IMR-90 (cell line): Measurements from ENCODE around the gene CDC42BPA. TPM values are rescaled to one million over a fixed set of nuclear protein-coding genes. Genes with fewer than 3 reads are reported as not detected.

Source experiments
- ATAC-seq: fragments of 200-7000 bp; cut with Tn5 transposase; 2 replicates; pipeline ENCODE4 v1.9.1; 2020; ENCODE audit warnings: low read depth, mild to moderate bottlenecking, moderate library complexity
- BruUV-seq: library from RNA; stranded (reverse); fragments of 400-500 nt; replicated peaks from 2 replicates; lab custom pipeline; 2021; lab: Mats Ljungman, UMichigan
- CTCF ChIA-PET: fragments of 300-600 bp; formaldehyde crosslinking; extraction: SDS; loops from one replicate; lab custom pipeline; 2021; ENCODE audit warnings: antibody characterized with exemption; lab: Yijun Ruan, JAX
- POLR2A ChIA-PET: fragments of 300-600 bp; sonication (Branson Sonifier 250); formaldehyde crosslinking; loops from one replicate; lab custom pipeline; 2022; ENCODE audit warnings: antibody characterized with exemption; ENCODE audit not compliant: unreplicated experiment; lab: Charles Lee
- DNase-seq: peaks from one replicate; pipeline ENCODE4 v3.0.0; 2013
- H2AFZ ChIP-seq: replicated peaks from 2 replicates; pipeline ENCODE3; 2013; ENCODE audit warnings: low read length, mild to moderate bottlenecking; ENCODE audit not compliant: poor library complexity
- H2AK5ac ChIP-seq: 2 replicates; pipeline ENCODE4 v1.6.1; 2013; ENCODE audit warnings: low read depth, low read length, inconsistent platforms
- H2AK9ac ChIP-seq: replicated peaks from 2 replicates; pipeline ENCODE3; 2013; ENCODE audit warnings: mild to moderate bottlenecking, low read depth, low read length, moderate library complexity; ENCODE audit not compliant: poor library complexity
- H2BK120ac ChIP-seq: 2 replicates; pipeline ENCODE4 v1.6.1; 2013; ENCODE audit warnings: low read depth, low read length, inconsistent platforms
- H2BK15ac ChIP-seq: 3 replicates; pipeline ENCODE4 v1.6.1; 2013; ENCODE audit warnings: low read depth, low read length, inconsistent platforms
- H2BK20ac ChIP-seq: 2 replicates; pipeline ENCODE4 v1.6.1; 2013; ENCODE audit warnings: low read depth, mild to moderate bottlenecking, inconsistent platforms, low read length, moderate library complexity
- H2BK5ac ChIP-seq: 2 replicates; pipeline ENCODE4 v1.6.1; 2013; ENCODE audit warnings: mild to moderate bottlenecking, low read depth, low read length, inconsistent platforms; ENCODE audit not compliant: poor library complexity, severe bottlenecking
- H3K14ac ChIP-seq: replicated peaks from 2 replicates; pipeline ENCODE4 v1.6.1; 2013; ENCODE audit warnings: low read depth, low read length, inconsistent platforms
- H3K18ac ChIP-seq: 2 replicates; pipeline ENCODE4 v1.6.1; 2013; ENCODE audit warnings: low read depth, low read length, control low read depth
- H3K23ac ChIP-seq: 2 replicates; pipeline ENCODE4 v1.6.1; 2013; ENCODE audit warnings: low read depth, low read length, inconsistent platforms
- H3K27ac ChIP-seq: 2 replicates; pipeline ENCODE4 v1.5.1; 2013; ENCODE audit warnings: mild to moderate bottlenecking, control low read depth, low read length; ENCODE audit not compliant: insufficient read depth
- H3K27me3 ChIP-seq: 2 replicates; pipeline ENCODE4 v1.6.1; 2013; ENCODE audit warnings: low read length; ENCODE audit not compliant: control insufficient read depth, insufficient read depth
- H3K36me3 ChIP-seq: 2 replicates; pipeline ENCODE4 v1.6.1; 2013; ENCODE audit warnings: low read length, mixed read lengths; ENCODE audit not compliant: control insufficient read depth, insufficient read depth
- H3K4ac ChIP-seq: 2 replicates; pipeline ENCODE4 v1.6.1; 2013; ENCODE audit warnings: low read depth, low read length, inconsistent platforms
- H3K4me1 ChIP-seq: 2 replicates; pipeline ENCODE4 v1.6.1; 2013; ENCODE audit warnings: low read length, mixed read lengths; ENCODE audit not compliant: control insufficient read depth, insufficient read depth
- H3K4me2 ChIP-seq: 2 replicates; pipeline ENCODE4 v1.6.1; 2013; ENCODE audit warnings: low read depth, mild to moderate bottlenecking, control low read depth, low read length, moderate library complexity
- H3K4me3 ChIP-seq: 2 replicates; pipeline ENCODE4 v1.5.1; 2013; ENCODE audit warnings: low read depth, mild to moderate bottlenecking, control low read depth, low read length, moderate library complexity; ENCODE audit not compliant: insufficient read depth
- H3K56ac ChIP-seq: 2 replicates; pipeline ENCODE4 v1.6.1; 2013; ENCODE audit warnings: low read length, inconsistent platforms; ENCODE audit not compliant: insufficient read depth; ENCODE audit errors: extremely low read depth
- H3K79me1 ChIP-seq, 2 experiments: 2 replicates each; pipeline ENCODE4 v1.6.1; 2013; ENCODE audit warnings: low read length in 2 of 2, inconsistent platforms in 1 of 2, low read depth in 1 of 2
- H3K9ac ChIP-seq: 2 replicates; pipeline ENCODE4 v1.6.1; 2013; ENCODE audit warnings: low read depth, low read length, control low read depth
- H3K9me1 ChIP-seq: 2 replicates; pipeline ENCODE4 v1.6.1; 2013; ENCODE audit warnings: low read length, inconsistent platforms; ENCODE audit not compliant: insufficient read depth
- H3K9me3 ChIP-seq: 2 replicates; pipeline ENCODE4 v1.6.1; 2013; ENCODE audit warnings: low read length; ENCODE audit not compliant: control insufficient read depth, insufficient read depth
- H4K20me1 ChIP-seq: 2 replicates; pipeline ENCODE4 v1.6.1; 2013; ENCODE audit warnings: low read length, inconsistent platforms; ENCODE audit not compliant: insufficient read depth
- H4K5ac ChIP-seq: 2 replicates; pipeline ENCODE4 v1.6.1; 2013; ENCODE audit warnings: mild to moderate bottlenecking, low read depth, low read length, control low read depth
- H4K8ac ChIP-seq, 2 experiments: 2 replicates each; pipeline ENCODE4 v1.6.1; 2013; ENCODE audit warnings: low read depth in 2 of 2, low read length in 2 of 2, control low read depth in 1 of 2, inconsistent platforms in 1 of 2
- H4K91ac ChIP-seq: 2 replicates; pipeline ENCODE4 v1.6.1; 2013; ENCODE audit warnings: low read depth, low read length, inconsistent platforms; ENCODE audit not compliant: insufficient read depth
- BHLHE40 ChIP-seq: fragments of 150-350 bp; IDR thresholded peaks from 2 replicates; pipeline ENCODE4 v1.6.1; 2016; ENCODE audit warnings: mild to moderate bottlenecking, low read depth, low read length
- CEBPB ChIP-seq: IDR thresholded peaks from 2 replicates; pipeline ENCODE4 v1.6.1; 2012; ENCODE audit warnings: low read depth, low read length, improper control_type of control experiment
- CHD1 ChIP-seq: IDR thresholded peaks from 2 replicates; pipeline ENCODE4 v1.6.1; 2012; ENCODE audit warnings: low read depth, low read length, improper control_type of control experiment
- CTCF ChIP-seq: conservative IDR thresholded peaks from 2 replicates; pipeline ENCODE4 v1.5.1; 2012; ENCODE audit warnings: mild to moderate bottlenecking, low read depth, low read length, improper control_type of control experiment
- ELK1 ChIP-seq: fragments of 150-350 bp; IDR thresholded peaks from 2 replicates; pipeline ENCODE4 v1.6.1; 2016; ENCODE audit warnings: low read depth, mild to moderate bottlenecking, low read length, moderate library complexity, borderline replicate concordance
- FOS ChIP-seq: fragments of 150-350 bp; IDR thresholded peaks from 2 replicates; pipeline ENCODE4 v1.6.1; 2016; ENCODE audit warnings: low read depth, low read length
- MAFK ChIP-seq: IDR thresholded peaks from 2 replicates; pipeline ENCODE4 v1.6.1; 2012; ENCODE audit warnings: low read depth, low read length, improper control_type of control experiment
- MAZ ChIP-seq: IDR thresholded peaks from 2 replicates; pipeline ENCODE4 v1.6.1; 2012; ENCODE audit warnings: low read depth, mild to moderate bottlenecking, low read length, improper control_type of control experiment, moderate library complexity, borderline replicate concordance
- MXI1 ChIP-seq: IDR thresholded peaks from 2 replicates; pipeline ENCODE4 v1.6.1; 2012; ENCODE audit warnings: low read depth, mild to moderate bottlenecking, low read length, moderate library complexity, borderline replicate concordance
- NFE2L2 ChIP-seq: fragments of 150-350 bp; IDR thresholded peaks from 2 replicates; pipeline ENCODE4 v1.6.1; 2016; ENCODE audit warnings: low read depth, mild to moderate bottlenecking, low read length
- POLR2A ChIP-seq: IDR thresholded peaks from 2 replicates; pipeline ENCODE4 v1.6.1; 2012; ENCODE audit warnings: mild to moderate bottlenecking, low read depth, low read length
- RAD21 ChIP-seq: IDR thresholded peaks from 2 replicates; pipeline ENCODE4 v1.6.1; 2012; ENCODE audit warnings: low read length, improper control_type of control experiment
- RCOR1 ChIP-seq: IDR thresholded peaks from 2 replicates; pipeline ENCODE4 v1.6.1; 2012; ENCODE audit warnings: mild to moderate bottlenecking, low read length, improper control_type of control experiment; ENCODE audit not compliant: insufficient replicate concordance
- RFX5 ChIP-seq: IDR thresholded peaks from 2 replicates; pipeline ENCODE4 v1.8.0; 2012; ENCODE audit warnings: low read depth, mild to moderate bottlenecking, low read length, moderate library complexity
- SMC3 ChIP-seq: fragments of 150-350 bp; IDR thresholded peaks from 2 replicates; pipeline ENCODE4 v1.6.1; 2016; ENCODE audit warnings: low read depth, mild to moderate bottlenecking, antibody characterized with exemption, low read length, moderate library complexity
- USF2 ChIP-seq: fragments of 150-350 bp; IDR thresholded peaks from 2 replicates; pipeline ENCODE4 v1.6.1; 2017; ENCODE audit warnings: mild to moderate bottlenecking, antibody characterized with exemption, low read length, low read depth
- dilution Hi-C: fragments of 300-500 bp; cut with HindIII; formaldehyde crosslinking; loops from one replicate; pipeline ENCODE4 v1.14.3; 2018; ENCODE audit warnings: low sequenced_read_pairs; ENCODE audit not compliant: unreplicated experiment
- in situ Hi-C: fragments of 300-500 bp; cut with MboI; formaldehyde crosslinking; loops from 3 replicates; pipeline ENCODE4 v1.14.3; 2019; ENCODE audit warnings: low sequenced_read_pairs, inconsistent platforms, mixed read lengths
- intact Hi-C: fragments of 100-400 bp; cut with micrococcal nuclease; formaldehyde crosslinking; loops from 2 replicates; pipeline ENCODE4 v1.10.0; 2022
- polyA plus RNA-seq, 3 experiments: library from polyadenylated mRNA; depleted of rRNA; stranded (reverse); fragments of >200 nt; gene quantifications; 2 replicates each; pipeline ENCODE4 v1.2.3, GENCODE V29; 2012; ENCODE audit warnings: low replicate concordance in 1 of 3
- total RNA-seq: library from RNA; depleted of rRNA; stranded (reverse); fragments of >200 nt; gene quantifications from 2 replicates; pipeline ENCODE4 v1.2.3, GENCODE V29; 2012

CDC42BPA gene
- total and polyA plus RNA-seq, 2 of the 4 experiments (the other 2 are of a cell fraction): 9.4 to 27.8 TPM

- Histone ChIP-seq H3K27me3 (no peaks in the 10 kb centered on the region), H2AK9ac (no peak overlapping the region), H2BK15ac (no peak overlapping the region), H3K23ac (no peak overlapping the region), H2AK5ac (no peak overlapping the region), H3K36me3 (no peaks in the 10 kb centered on the region), H3K79me1 (peaks cover 16 to 33% of the 10 kb centered on the region in 2 experiments), H2BK5ac (no peak overlapping the region), H3K9ac (no peak overlapping the region), H3K27ac (no peak overlapping the region), H4K91ac (no peak overlapping the region), H3K56ac (no peak overlapping the region), H4K5ac (no peak overlapping the region), H2AFZ (no peak overlapping the region), H2BK120ac (no peak overlapping the region), H3K4ac (no peak overlapping the region), H3K14ac (no peak overlapping the region), H2BK20ac (no peak overlapping the region), H4K20me1 (peaks cover 29% of the 10 kb centered on the region), H3K4me2 (no peak overlapping the region), H3K4me1 (no peaks in the 10 kb centered on the region), H3K9me1 (no peaks in the 10 kb centered on the region), H3K4me3 (no peak overlapping the region), H4K8ac (no peak overlapping the region), H3K9me3 (no peaks in the 10 kb centered on the region), H3K18ac (no peak overlapping the region)
- no TSS peak for BruUV-seq
- ChIA-PET POLR2A (no interaction called here), CTCF (no interaction called here)
- DNase-seq (no peak), ATAC-seq (no peak)
- TF ChIP-seq SMC3: no peak
- no peak for TF ChIP-seq NFE2L2
- TF ChIP-seq CTCF: no peak
- TF ChIP-seq RFX5: no peak
- no peak for TF ChIP-seq ELK1
- TF ChIP-seq MXI1: no peak
- TF ChIP-seq RCOR1: no peak
- TF ChIP-seq RAD21: no peak
- no peak for TF ChIP-seq CEBPB
- no peak for TF ChIP-seq MAZ
- TF ChIP-seq POLR2A: no peak
- no peak for TF ChIP-seq FOS
- no peak for TF ChIP-seq USF2
- TF ChIP-seq BHLHE40: no peak
- TF ChIP-seq MAFK: no peak
- TF ChIP-seq CHD1: no peak
- in situ Hi-C loops: no loop called here
- intact Hi-C loops: no loop called here
- dilution Hi-C loops: no loop called here
Measured at GRCh38 chr1:227272428-227272827, 45.9 kb downstream of the CDC42BPA start.
